GM19455 (cell line): ENCODE data around the gene ETV6.
"Not testable (repeated sequence)": the region's sequence is repeated elsewhere in the genome, so short reads cannot be mapped to it uniquely, and the experiment has no call there.

Source experiments
- ATAC-seq: cut with Tn5 transposase; IDR thresholded peaks from one replicate; pipeline ENCODE4 v1.9.1; 2021; ENCODE audit not compliant: unreplicated experiment

The ETV6 gene

DNA sequence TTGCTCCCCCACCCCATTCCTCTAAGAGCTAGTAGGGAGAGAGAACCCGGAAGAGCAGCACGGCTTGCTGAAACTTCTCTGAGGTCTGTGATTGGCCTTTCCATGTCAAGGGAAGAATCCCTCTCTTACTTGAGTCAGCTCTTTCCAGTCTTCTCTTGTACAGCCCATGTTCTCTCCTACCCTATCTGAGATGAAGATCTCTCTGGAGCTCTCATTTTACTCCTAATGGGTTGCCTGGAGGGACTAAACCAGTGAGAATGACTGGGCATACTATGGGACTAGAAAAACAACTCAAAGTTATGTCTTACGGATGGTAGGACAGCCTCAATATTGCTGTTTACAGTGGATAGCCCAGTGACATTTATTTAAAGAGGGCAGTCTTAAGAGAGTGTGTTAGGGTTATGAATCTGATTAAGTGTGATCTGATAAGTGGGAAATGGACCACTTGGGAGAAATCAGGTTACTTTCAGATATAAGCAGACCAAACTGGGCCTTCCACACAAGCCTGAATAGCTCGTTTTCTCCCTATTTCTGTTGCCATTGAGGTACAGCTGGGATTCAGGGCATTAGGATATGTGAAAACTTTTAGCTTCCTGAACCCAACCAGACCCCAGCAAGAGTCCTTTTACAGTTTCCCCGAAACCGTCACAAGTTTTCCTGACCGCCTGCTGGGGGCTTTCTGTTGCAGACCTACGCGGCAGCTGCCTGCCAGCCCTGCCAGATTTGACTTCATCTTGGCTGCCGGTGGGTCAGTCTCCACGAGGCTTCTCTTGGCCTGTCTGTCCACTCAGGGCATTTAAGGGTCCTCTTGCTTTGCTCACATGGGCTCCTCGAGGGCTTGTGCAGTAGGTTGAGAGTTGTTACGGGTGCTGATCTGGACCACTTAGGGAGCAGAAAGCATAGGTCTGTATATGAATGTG, 16.9 kb downstream of the ETV6 start:
- no peak for ATAC-seq

GRCh38 chr12:11667171-11667570, 17.7 kb downstream of the ETV6 start:
- no peak for ATAC-seq

DNA sequence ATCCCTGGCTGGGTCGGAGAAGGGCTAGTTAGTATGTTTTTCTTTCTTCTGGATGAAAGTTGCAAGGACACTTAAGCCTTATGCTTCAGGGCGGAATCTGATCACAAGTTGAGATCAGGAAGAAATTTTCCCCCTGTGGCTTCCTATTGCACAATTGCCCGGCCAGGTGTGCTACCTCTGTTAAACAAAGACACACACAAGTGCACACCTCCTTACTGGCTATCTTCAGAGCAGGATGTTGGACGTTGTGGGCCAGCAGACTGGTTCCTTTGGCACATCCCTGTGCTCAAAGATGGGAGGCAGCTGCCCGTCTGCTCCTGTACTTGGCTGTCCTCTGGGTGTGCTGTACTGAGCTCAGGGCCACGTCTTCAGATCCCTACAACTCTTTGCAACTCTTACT, 19.1 kb downstream of the ETV6 start:
- no peak for ATAC-seq

GRCh38 chr12:11669348-11669747, 19.9 kb downstream of the ETV6 start:
- no peak for ATAC-seq

- no peak for ATAC-seq
Observed at GRCh38 chr12:11672256-11673191, 23.1 kb downstream of the ETV6 start.

GRCh38 chr12:11673666-11674461, 24.4 kb downstream of the ETV6 start:
- ATAC-seq: no peak

DNA sequence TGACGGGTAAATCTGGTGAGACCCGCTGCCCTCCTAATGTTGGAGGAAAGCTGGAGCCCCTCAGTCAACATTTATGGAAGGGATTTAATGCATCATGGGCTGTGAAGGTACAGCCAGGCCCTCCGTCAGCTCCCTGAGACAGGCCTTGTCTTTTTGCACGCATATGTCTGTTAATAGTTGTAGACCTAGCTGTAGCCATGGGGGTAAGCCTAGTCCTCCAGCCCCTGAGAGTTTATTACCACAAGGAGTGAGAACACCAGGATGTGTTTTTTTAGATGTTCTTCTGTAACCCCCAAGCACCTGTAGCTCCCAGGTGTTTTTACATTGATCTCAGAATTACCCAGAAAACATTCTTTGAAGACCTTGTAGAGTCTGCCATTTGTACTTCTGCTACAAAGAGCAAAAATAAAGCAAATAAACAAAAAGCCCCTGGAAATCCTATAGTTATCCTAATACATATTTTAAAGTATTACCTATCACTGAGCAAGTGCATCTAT, 25.5 kb downstream of the ETV6 start:
- no peak for ATAC-seq

DNA sequence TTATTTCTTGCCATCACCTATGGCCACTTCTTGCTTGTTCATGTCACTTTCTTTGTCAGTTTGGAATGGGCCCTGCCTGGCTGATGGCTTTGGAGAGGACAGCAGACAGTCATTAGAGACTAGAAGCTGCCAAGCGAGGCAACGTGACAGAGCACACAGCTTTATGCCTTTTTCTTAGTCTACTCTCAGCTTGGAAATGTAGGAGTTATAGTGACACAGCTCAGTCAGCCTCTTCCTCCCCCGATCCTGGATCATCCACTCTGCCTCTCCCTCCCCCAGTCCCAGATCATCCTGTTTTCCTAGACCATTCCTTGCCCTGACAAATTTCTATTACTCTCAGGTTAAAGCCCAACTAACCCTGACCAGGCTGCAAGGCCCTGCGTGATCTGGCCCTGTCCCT, 26.6 kb downstream of the ETV6 start:
- ATAC-seq: no peak

- ATAC-seq: no peak
Observed at GRCh38 chr12:11677093-11677492, 27.6 kb downstream of the ETV6 start.

- no peak for ATAC-seq
Observed at GRCh38 chr12:11677752-11678151, 28.3 kb downstream of the ETV6 start.

DNA sequence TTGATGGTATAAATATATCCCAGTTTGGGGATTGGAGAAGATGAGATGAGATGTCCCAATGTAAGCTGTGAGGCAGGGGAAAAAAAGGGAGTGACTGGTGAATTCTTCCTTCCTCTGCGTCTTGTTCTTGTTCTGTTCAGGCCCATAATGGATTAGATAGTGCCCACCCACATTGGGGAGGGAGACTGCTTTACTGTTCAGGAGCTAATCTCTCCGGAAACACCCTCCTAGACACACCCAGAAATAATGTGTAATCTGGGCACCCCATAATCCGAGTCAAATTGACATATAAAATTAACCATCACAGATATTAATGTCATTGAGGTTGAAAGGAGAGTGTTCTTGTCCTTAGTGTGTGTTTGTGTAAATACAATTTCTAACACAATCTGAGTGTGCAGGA, 29.3 kb downstream of the ETV6 start:
- ATAC-seq: no peak

GRCh38 chr12:11681207-11681606, 31.7 kb downstream of the ETV6 start:
- ATAC-seq: no peak

DNA sequence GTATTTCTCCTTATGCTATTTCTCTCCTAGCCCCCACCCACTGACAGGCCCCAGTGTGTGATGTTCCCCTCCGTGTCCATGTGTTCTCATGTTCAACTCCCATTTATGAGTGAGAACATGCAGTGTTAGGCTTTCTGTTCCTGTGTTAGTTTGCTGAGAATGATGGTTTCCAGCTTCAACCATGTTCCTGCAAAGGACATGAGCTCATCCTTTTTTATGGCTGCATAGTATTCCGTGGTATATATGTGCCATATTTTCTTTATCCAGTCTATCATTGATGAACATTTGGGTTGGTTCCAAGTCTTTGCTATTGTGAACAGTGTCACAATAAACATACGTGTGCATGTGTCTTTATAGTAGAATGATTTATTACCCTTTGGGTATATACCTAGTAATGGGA, 32.2 kb downstream of the ETV6 start:
- ATAC-seq: not testable (repeated sequence)

- no peak for ATAC-seq
Observed at GRCh38 chr12:11684393-11684792, 34.9 kb downstream of the ETV6 start.

GRCh38 chr12:11684811-11685210, 35.3 kb downstream of the ETV6 start:
- no peak for ATAC-seq

DNA sequence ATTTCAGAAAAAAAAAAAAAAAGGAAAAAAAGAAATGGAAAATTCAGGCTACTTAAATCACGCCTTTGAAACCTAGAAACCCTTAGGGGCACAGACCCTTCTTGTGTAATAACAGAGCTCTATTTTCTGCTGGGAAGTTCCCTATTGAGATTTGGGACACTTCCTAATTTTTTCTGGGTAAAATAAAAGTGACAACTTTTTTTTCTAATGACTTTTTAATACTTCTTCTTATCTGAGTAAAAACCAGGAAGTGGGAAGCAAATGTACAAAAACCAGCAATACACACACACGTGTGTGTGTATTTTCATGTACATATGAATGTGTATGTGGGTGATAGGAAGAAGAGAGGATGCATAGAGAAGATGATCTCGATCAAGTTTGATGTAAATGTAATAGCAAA, 35.8 kb downstream of the ETV6 start:
- no peak for ATAC-seq

GRCh38 chr12:11685716-11686115, 36.2 kb downstream of the ETV6 start:
- ATAC-seq: no peak

GRCh38 chr12:11686120-11686519, 36.6 kb downstream of the ETV6 start:
- ATAC-seq: no peak

DNA sequence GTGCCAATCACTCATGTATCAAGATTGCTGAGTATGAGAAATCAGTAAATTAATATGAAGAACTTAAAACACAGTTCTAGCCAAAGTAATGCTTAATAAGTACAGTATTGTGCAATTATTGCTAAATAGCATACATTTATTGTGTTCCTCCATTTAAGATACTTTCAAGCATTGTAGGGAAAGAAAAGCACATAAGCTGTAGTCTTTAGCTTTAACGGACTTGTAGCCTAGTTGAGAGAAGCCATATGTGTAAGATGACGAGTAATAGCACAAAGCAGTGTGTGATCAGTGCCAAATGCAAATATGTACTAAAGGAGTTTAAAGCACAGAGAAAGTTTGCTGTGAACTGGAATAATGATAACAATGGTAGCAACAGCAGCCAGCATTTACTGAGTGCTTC, 38.1 kb downstream of the ETV6 start:
- no peak for ATAC-seq

GRCh38 chr12:11688379-11688778, 38.9 kb downstream of the ETV6 start:
- no peak for ATAC-seq

GRCh38 chr12:11688831-11689230, 39.4 kb downstream of the ETV6 start:
- no peak for ATAC-seq
